H1 (cell line): Measurements from ENCODE around the gene CEMIP2. TPM values are rescaled to one million over a fixed set of nuclear protein-coding genes. Genes with fewer than 3 reads are reported as not detected.

Source experiments
- CTCF ChIA-PET: fragments of 300-600 bp; sonication (Branson Sonifier 250); formaldehyde crosslinking; loops from one replicate; lab custom pipeline; 2021; ENCODE audit not compliant: partially characterized antibody; lab: Charles Lee
- POLR2A ChIA-PET: fragments of 300-600 bp; sonication (Branson Sonifier 250); formaldehyde crosslinking; loops from one replicate; lab custom pipeline; 2021; ENCODE audit warnings: inconsistent platforms; ENCODE audit not compliant: partially characterized antibody; lab: Charles Lee
- DNase-seq, 2 experiments: peaks; one replicate each; pipeline versions ENCODE4 v3.0.0 to v3.0.0-alpha.2; 2010 to 2022; ENCODE audit warnings: low spot score in 2 of 2, low read depth in 1 of 2, mixed read lengths in 1 of 2
- FAIRE-seq: peaks from 2 replicates; lab custom pipeline; 2011; peaks lifted over from hg19 to GRCh38; lab: Jason Lieb, UNC
- H2AFZ ChIP-seq: 2 replicates; pipeline ENCODE4 v1.8.1; 2012; ENCODE audit warnings: low read length, inconsistent platforms
- H2AK5ac ChIP-seq: 2 replicates; pipeline ENCODE4 v1.6.1; 2013; ENCODE audit warnings: low read depth, low read length
- H2BK120ac ChIP-seq: replicated peaks from 2 replicates; pipeline ENCODE3; 2013; ENCODE audit warnings: low read depth, low read length, inconsistent platforms
- H2BK12ac ChIP-seq: 2 replicates; pipeline ENCODE4 v1.6.1; 2013; ENCODE audit warnings: low read depth, low read length
- H2BK15ac ChIP-seq: 2 replicates; pipeline ENCODE4 v1.6.1; 2013; ENCODE audit warnings: low read length
- H2BK20ac ChIP-seq: 2 replicates; pipeline ENCODE4 v1.6.1; 2013; ENCODE audit warnings: low read length
- H2BK5ac ChIP-seq: 2 replicates; pipeline ENCODE4 v1.6.1; 2013; ENCODE audit warnings: low read depth, low read length
- H3K14ac ChIP-seq: 2 replicates; pipeline ENCODE4 v1.6.1; 2013; ENCODE audit warnings: inconsistent platforms; ENCODE audit not compliant: insufficient read length
- H3K18ac ChIP-seq: 2 replicates; pipeline ENCODE4 v1.6.1; 2013; ENCODE audit warnings: low read length; ENCODE audit errors: extremely low read depth
- H3K23ac ChIP-seq: 2 replicates; pipeline ENCODE4 v1.6.1; 2013; ENCODE audit warnings: inconsistent platforms; ENCODE audit not compliant: insufficient read length
- H3K23me2 ChIP-seq: 2 replicates; pipeline ENCODE4 v1.6.1; 2013; ENCODE audit warnings: low read depth, low read length
- H3K27ac ChIP-seq: 2 replicates; pipeline ENCODE4 v1.6.1; 2011; ENCODE audit warnings: low read depth, low read length, inconsistent platforms
- H3K27me3 ChIP-seq, 4 experiments: replicated peaks in 1 of 4; 1 replicate in 1 of 4; 2 replicates in 3 of 4; pipeline versions ENCODE4 v1.6.1 to v1.8.1; 2011 to 2013; ENCODE audit warnings: low read length in 3 of 4, mild to moderate bottlenecking in 3 of 4, inconsistent platforms in 2 of 4, mixed read lengths in 2 of 4, moderate library complexity in 1 of 4; ENCODE audit not compliant: control insufficient read depth in 3 of 4, insufficient read depth in 3 of 4; ENCODE audit errors: extremely low read depth in 1 of 4
- H3K36me3 ChIP-seq, 4 experiments: 2 replicates each; pipeline versions ENCODE4 v1.6.1 to v1.8.1; 2011 to 2013; ENCODE audit warnings: mild to moderate bottlenecking in 4 of 4, low read length in 3 of 4, moderate library complexity in 2 of 4, control low read depth in 1 of 4, inconsistent platforms in 1 of 4; ENCODE audit not compliant: insufficient read depth in 4 of 4, control insufficient read depth in 2 of 4
- H3K4ac ChIP-seq: replicated peaks from 2 replicates; pipeline ENCODE3; 2013; ENCODE audit warnings: low read length, low read depth, mixed read lengths, inconsistent platforms; ENCODE audit not compliant: insufficient read length
- H3K4me1 ChIP-seq, 4 experiments: replicated peaks in 1 of 4; 1 replicate in 1 of 4; 2 replicates in 3 of 4; pipeline versions ENCODE4 v1.6.1 to v1.8.1; 2011 to 2013; ENCODE audit warnings: low read length in 3 of 4, inconsistent platforms in 2 of 4, mixed read lengths in 1 of 4; ENCODE audit not compliant: insufficient read depth in 4 of 4, control insufficient read depth in 3 of 4
- H3K4me2 ChIP-seq, 2 experiments: 2 replicates each; pipeline versions ENCODE4 v1.6.1 to v1.8.1; 2011 to 2013; ENCODE audit warnings: low read depth in 2 of 2, low read length in 2 of 2, control low read depth in 1 of 2, inconsistent platforms in 1 of 2, mild to moderate bottlenecking in 1 of 2; ENCODE audit not compliant: insufficient read depth in 1 of 2
- H3K4me3 ChIP-seq, 4 experiments: fragments of 200-600, 300-600 bp in 1 of 4; sonication (generic), shearing (Covaris generic), sonication (Bioruptor Twin) in 1 of 4; 2 replicates each; pipeline versions ENCODE4 v1.5.1 to v1.8.1; 2011 to 2016; ENCODE audit warnings: low read length in 4 of 4, low read depth in 3 of 4, control low read depth in 2 of 4, inconsistent platforms in 2 of 4, mild to moderate bottlenecking in 2 of 4, mixed read lengths in 1 of 4, moderate library complexity in 1 of 4; ENCODE audit not compliant: insufficient read depth in 2 of 4; ENCODE audit errors: extremely low read depth in 1 of 4
- H3K56ac ChIP-seq: replicated peaks from 2 replicates; pipeline ENCODE3; 2013; ENCODE audit warnings: low read depth, mild to moderate bottlenecking, mixed read lengths, low read length, inconsistent platforms; ENCODE audit not compliant: insufficient read length
- H3K79me1 ChIP-seq: 2 replicates; pipeline ENCODE4 v1.6.1; 2013; ENCODE audit warnings: low read depth, low read length, control low read depth
- H3K79me2 ChIP-seq, 2 experiments: 2 replicates each; pipeline versions ENCODE4 v1.6.1 to v1.8.1; 2012 to 2013; ENCODE audit warnings: low read length in 2 of 2, mild to moderate bottlenecking in 2 of 2, inconsistent platforms in 1 of 2; ENCODE audit not compliant: insufficient read depth in 2 of 2, control insufficient read depth in 1 of 2
- H3K9ac ChIP-seq, 4 experiments: replicated peaks in 1 of 4; 1 replicate in 1 of 4; 2 replicates in 3 of 4; pipeline versions ENCODE4 v1.6.1 to v1.8.1; 2011 to 2013; ENCODE audit warnings: low read depth in 3 of 4, low read length in 3 of 4, control low read depth in 2 of 4, mild to moderate bottlenecking in 2 of 4, moderate library complexity in 2 of 4, inconsistent platforms in 1 of 4; ENCODE audit errors: extremely low read depth in 1 of 4
- H3K9me3 ChIP-seq, 2 experiments: 2 replicates each; pipeline versions ENCODE4 v1.6.1 to v1.8.1; 2012 to 2013; ENCODE audit warnings: mild to moderate bottlenecking in 2 of 2, moderate library complexity in 2 of 2, control low read depth in 1 of 2, inconsistent platforms in 1 of 2, low read depth in 1 of 2, low read length in 1 of 2, mixed read lengths in 1 of 2; ENCODE audit not compliant: insufficient read depth in 2 of 2
- H4K20me1 ChIP-seq, 2 experiments: replicated peaks in 1 of 2; 2 replicates each; pipeline versions ENCODE3 to v1.8.1; 2011 to 2013; ENCODE audit warnings: inconsistent platforms in 2 of 2, low read length in 2 of 2, mild to moderate bottlenecking in 1 of 2; ENCODE audit not compliant: insufficient read depth in 2 of 2, control insufficient read depth in 1 of 2
- H4K5ac ChIP-seq: 2 replicates; pipeline ENCODE4 v1.6.1; 2013; ENCODE audit warnings: low read length, low read depth, mixed read lengths, inconsistent platforms; ENCODE audit not compliant: insufficient read length
- H4K8ac ChIP-seq: 2 replicates; pipeline ENCODE4 v1.8.0; 2013; ENCODE audit warnings: mild to moderate bottlenecking, moderate library complexity, low read length, inconsistent platforms; ENCODE audit not compliant: insufficient read depth; ENCODE audit errors: extremely low read depth
- H4K91ac ChIP-seq: replicated peaks from 2 replicates; pipeline ENCODE3; 2013; ENCODE audit warnings: low read length, mixed read lengths, inconsistent platforms; ENCODE audit not compliant: insufficient read length
- polyA plus RNA-seq, 7 experiments: library from polyadenylated mRNA; depleted of rRNA in 3 of 7; stranded (reverse) in 5 of 7; unstranded in 2 of 7; fragments of >200 nt in 5 of 7; fragments of 200-250 nt in 2 of 7; gene quantifications; 1 replicate in 5 of 7; 2 replicates in 1 of 7; 4 replicates in 1 of 7; pipeline versions ENCODE4 v1.2.1 to v1.2.3, GENCODE V29; 2011 to 2013; ENCODE audit warnings: missing spikeins in 2 of 7, mixed read lengths in 2 of 7
- total RNA-seq: library from RNA; stranded (reverse); fragmentation: NEBNext Ultra II Directional; extraction: Animal tissue kit (Norgen Biotek cat#: 25700); gene quantifications from 2 replicates; pipeline ENCODE4 v1.2.1, GENCODE V29; 2021
- TF ChIP-seq, protein P1 (sequence below): IDR thresholded peaks from 2 replicates; pipeline ENCODE4 v1.6.1; 2011; ENCODE audit warnings: low read depth, mild to moderate bottlenecking, low read length; ENCODE audit not compliant: insufficient read depth

CEMIP2 gene
- total and polyA plus RNA-seq, 2 of the 8 experiments (the other 6 are each of a cell fraction or from before 2014, with no cell fraction given) = 25.2 to 52.1 TPM

DNA sequence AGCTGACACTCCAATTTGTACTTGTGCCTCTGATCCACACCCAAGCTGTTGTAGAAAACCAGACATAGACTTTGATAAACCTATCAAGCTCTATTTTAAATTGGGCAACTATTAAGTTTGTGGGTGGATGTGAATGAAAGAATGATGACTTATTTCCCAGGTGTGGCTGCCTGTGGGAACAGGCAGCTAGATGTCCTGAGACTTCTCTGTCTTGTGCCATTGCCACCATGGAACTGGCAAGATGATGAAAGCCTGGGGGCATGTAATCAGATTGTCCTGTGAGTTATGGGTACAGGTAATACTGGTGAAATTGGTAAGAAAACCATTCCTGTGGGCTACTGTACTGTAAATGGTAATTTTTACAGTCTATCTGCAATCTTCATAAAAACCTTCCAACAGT lies 57.5 kb downstream of the CEMIP2 start:
- Histone ChIP-seq H3K79me2 (no peaks in the 10 kb centered on the region), H3K79me1 (no peaks in the 10 kb centered on the region), H2BK15ac (no peak overlapping the region), H2AFZ (no peak overlapping the region), H3K4me1 (no peaks in the 10 kb centered on the region), H2BK20ac (no peak overlapping the region), H4K5ac (no peak overlapping the region), H3K23ac (no peak overlapping the region), H4K91ac (no peak overlapping the region), H3K9ac (no peak overlapping the region), H3K4me2 (no peak overlapping the region), H3K23me2 (no peaks in the 10 kb centered on the region), H3K27ac (no peak overlapping the region), H4K8ac (no peak overlapping the region), H3K9me3 (no peaks in the 10 kb centered on the region), H2AK5ac (no peak overlapping the region), H2BK120ac (no peak overlapping the region), H3K14ac (no peak overlapping the region), H3K36me3 (peaks cover 15 to 73% (median 40%) of the 10 kb centered on the region in 4 experiments), H3K4ac (no peak overlapping the region), H3K27me3 (no peaks in the 10 kb centered on the region), H2BK5ac (no peak overlapping the region), H2BK12ac (no peak overlapping the region), H3K56ac (no peak overlapping the region), H3K18ac (no peak overlapping the region), H3K4me3 (no peak overlapping the region), H4K20me1 (peaks cover 0 to 1% of the 10 kb centered on the region in 2 experiments)
- TF ChIP-seq, protein P1, sequence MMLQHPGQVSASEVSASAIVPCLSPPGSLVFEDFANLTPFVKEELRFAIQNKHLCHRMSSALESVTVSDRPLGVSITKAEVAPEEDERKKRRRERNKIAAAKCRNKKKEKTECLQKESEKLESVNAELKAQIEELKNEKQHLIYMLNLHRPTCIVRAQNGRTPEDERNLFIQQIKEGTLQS = no peak
- no peak for FAIRE-seq
- CTCF ChIA-PET = interaction anchor here (1.1 to 1.5 kb wide), 2 partner anchors 10 to 58 kb away, joined by 4 to 5 read pairs; no protein-coding TSS in a partner anchor
- POLR2A ChIA-PET = interaction anchor here (1.9 kb wide), 1 partner anchor 11 kb away, joined by 4 read pairs; no protein-coding TSS in a partner anchor
- DNase-seq = no peak
